HG03039 (cell line): Measurements from ENCODE around the gene NLGN2.

ENCODE experiments used
- ATAC-seq: cut with Tn5 transposase; IDR thresholded peaks from one replicate; pipeline ENCODE4 v1.9.1; 2021; ENCODE audit warnings: mild to moderate bottlenecking, moderate library complexity; ENCODE audit not compliant: unreplicated experiment

The NLGN2 gene

DNA sequence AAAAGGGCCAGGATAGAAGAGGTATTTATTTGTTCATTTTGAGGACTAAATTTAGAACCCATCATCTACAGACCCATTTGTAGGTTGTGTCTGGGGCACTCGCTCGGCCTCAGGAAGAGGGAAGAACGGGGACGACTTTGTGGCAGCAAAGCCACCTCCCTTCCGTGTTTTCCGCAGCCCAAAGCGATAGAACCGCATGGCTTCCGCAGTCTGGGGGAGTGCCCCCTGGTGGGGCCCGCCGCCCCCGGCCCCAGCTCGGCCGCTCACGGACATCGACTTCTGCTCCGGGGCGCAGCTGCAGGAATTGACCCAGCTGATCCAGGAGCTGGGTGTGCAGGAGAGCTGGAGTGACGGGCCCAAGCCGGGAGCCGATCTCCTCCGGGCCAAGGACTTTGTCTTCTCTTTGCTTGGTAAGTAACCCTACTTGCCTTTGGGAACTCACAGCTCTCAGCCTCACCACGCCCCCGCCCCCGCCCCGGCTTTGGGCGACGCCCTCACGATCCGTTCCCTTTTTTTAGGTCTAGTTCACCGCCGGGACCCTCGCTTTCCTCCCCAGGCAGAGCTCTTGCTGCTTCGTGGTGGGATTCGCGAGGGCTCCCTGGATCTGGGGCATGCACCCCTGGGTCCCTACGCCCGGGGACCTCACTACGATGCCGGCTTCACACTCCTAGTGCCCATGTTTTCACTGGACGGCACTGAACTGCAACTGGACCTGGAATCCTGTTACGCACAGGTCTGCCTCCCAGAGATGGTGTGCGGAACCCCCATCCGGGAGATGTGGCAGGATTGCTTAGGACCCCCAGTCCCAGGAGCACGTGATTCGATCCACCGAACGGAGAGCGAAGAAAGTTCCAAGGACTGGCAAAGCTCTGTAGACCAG, 28.3 kb downstream of the NLGN2 start:
- no peak for ATAC-seq

DNA sequence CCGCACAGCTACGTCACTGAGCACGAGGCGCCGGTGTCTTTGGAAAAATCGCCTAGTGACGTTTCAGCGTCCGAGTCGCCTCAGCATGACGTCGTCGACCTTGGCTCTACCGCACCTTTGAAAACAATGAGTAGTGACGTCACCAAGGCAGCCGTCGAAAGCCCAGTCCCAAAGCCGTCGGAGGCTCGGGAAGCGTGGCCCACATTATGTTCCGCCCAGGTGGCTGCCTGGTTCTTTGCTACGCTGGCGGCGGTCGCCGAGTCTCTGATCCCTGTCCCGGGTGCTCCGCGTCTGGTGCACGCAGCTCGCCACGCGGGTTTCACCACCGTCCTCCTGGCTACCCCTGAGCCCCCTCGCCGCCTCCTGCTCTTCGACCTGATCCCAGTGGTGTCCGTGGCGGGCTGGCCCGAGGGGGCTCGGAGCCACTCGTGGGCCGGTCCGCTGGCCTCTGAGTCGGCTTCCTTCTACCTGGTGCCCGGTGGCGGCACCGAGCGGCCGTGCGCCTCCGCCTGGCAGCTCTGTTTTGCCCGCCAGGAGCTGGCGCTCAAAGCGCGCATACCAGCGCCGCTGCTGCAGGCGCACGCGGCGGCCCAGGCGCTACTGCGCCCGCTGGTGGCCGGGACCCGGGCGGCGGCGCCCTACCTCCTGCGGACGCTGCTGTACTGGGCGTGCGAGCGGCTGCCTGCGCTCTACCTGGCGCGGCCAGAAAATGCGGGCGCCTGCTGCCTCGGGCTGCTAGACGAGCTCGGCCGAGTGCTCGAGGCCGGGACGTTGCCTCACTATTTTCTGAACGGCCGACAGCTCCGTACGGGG, 29.1 kb downstream of the NLGN2 start:
- ATAC-seq: no peak

DNA sequence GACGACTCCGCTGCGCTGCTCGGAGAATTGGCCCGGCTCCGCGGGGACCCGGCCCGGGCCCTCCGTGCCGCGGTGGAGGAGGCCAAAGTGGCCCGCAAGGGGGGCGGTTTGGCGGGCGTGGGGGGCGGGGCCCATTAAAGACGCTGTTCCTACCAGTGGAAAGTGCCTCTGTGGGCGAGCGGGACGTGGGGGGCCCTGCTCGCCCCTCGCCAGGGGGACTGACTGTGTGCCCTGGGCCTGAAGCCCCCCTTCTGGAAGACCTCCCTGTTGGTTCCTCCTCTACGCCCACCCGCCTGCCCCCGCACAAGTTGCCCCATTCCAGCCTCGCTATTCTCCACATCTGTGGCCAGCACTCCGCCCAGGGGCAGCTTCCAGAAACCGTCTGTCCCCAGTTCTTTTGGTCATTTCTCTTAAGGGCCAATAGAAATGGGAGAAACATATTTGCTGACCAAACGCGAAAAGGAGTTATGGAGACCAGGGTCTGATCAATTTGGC, 29.8 kb downstream of the NLGN2 start:
- no peak for ATAC-seq

DNA sequence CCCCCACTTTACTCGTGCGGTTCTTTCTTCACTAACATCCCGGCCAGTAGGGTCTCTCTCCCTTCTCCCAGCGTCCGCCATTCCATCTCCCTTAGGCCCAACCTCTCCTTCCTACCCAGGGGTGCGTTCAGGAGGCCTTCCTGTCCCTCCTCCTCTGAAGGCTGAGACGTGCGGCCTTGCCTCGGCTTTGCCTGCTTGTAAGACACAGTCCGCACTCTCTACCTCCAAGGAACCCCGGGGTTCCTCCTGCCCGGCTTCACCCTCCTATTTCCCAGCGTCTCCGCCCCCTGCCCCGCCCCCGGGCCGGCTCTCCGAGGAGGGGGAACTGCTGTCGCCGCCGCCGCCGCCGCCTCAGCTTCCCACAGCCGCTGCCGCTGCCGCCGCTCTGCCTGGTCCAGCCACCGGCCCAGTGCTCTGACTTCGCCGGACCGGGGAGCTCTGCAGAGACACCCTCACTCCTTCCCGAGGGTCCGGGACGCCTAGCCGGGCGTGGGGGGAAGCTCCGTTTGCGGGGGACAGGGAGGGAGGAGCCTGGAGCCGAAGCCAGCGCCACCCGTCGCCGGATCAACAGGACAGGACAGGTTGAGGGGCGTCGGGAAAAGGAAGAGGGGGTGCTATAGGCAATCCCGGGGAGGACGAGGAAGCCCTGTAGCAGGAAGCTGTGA, 30.4 kb downstream of the NLGN2 start:
- no peak for ATAC-seq

DNA sequence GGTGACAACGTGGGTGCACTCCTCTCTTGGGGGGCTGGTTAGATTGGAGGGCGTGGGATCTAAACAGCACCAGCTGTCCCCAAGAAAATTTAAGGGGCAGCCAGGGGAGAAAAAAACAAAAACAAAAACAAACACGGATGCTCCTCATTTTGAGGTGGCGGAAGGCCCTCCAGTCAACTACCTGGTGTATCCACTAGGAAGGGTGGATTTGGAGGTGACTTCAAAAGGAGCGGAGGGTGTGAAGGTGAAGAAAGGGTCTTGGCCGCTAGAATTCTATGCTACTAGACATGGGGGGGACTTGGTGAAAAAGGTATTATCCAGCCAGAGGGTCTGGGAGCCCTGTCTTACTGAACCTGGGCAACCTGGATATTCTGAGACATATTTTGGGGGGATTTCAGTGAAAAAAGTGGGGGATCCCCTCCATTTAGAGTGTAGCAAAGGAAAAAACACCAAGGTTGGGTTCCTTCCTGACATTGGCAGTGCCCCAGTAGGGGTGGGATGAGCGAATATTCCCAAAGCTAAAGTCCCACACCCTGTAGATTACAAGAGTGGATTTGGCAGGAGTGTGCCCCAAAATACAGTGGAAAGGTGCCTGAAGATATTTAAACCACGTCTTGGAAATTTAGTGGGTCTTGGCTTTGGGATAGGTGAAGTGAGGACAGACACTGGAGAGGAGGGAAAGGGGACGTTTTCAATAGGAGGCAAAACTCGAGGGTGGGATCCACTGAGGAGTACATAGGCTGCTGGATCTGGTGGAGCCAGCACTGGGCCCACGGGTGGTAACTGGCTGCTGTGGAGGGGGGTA, 31.2 kb downstream of the NLGN2 start:
- ATAC-seq: no peak

DNA sequence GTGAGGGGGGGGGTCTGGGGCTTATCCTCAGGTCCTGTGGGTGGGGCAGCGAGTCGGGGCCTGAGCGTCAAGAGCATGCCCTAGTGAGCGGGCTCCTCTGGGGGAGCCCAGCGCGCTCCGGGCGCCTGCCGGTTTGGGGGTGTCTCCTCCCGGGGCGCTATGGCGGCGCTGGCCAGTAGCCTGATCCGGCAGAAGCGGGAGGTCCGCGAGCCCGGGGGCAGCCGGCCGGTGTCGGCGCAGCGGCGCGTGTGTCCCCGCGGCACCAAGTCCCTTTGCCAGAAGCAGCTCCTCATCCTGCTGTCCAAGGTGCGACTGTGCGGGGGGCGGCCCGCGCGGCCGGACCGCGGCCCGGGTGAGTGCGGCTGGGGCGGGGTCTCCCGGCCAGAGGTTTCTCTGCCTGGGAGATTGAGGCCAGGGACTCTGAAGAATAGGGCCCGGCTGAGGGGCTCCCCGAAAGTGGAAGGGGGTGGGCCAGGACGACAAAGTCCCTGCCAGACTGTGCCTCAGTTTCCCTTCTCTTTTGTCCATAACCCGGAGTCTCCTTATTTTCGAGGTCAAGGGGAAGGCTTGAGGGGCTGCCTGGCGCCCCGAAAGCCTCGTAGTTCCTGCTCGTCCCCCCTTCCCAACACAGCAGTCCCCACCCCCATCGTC, 31.9 kb downstream of the NLGN2 start, which contains the start of gene FGF11:
Gene FGF11 (plus strand): TSS at position 51 of the 651 bp plus-strand sequence. CDS start 109 bp downstream, at position 160.
- no peak for ATAC-seq

DNA sequence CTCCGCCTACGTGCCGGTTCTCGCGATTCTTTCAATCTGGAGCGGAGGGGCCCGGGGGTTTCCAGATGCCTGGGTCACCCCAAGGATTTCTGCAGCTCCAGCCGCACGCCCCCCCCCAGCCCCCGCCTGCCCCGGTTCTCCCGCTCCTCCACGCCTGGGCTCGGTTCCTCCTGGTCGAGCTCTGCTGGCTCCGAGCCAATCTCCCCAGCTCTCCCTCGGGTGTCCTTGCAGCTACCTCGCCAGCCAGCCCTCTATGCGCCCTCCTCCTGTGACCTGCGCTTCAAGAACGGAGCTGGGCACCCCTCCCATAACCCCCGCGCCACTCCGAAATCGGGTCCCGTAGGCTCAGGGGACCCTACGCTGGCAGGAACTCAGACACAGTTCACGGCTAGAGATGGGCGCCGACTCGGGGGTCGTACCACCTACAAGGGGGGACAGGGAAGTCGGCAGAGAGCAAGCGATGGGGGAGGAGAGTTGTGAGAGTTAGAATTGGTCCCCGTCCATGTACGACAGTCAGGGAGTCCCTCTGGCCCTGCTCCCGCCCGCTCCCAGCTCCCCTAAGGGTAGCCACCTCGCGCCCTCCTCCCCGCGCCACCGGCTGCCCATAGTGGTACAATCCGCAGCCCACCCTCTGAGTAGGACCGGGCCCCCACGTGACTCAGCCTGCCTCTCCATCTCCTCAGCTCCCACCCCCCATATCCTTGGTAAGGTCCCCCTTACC, 32.6 kb downstream of the NLGN2 start:
- no peak for ATAC-seq

DNA sequence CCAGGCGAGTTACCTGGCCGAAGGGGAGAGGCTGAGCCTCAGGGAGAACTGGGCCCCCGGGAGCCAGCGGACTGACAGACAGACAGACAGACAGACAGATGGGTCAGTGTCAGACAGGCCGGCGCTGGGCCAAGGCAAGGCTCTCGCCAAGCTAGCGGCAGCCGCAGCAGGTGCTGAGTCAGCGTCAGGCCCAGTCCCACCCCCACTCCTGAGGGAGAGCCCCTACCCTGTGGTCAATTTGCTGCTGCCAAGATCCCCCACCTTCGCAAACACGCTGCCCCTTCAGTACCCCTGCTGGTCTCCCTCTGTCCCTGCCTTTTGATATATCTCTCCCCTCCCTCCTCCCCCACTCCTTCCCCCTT, 33.2 kb downstream of the NLGN2 start:
- ATAC-seq: no peak

DNA sequence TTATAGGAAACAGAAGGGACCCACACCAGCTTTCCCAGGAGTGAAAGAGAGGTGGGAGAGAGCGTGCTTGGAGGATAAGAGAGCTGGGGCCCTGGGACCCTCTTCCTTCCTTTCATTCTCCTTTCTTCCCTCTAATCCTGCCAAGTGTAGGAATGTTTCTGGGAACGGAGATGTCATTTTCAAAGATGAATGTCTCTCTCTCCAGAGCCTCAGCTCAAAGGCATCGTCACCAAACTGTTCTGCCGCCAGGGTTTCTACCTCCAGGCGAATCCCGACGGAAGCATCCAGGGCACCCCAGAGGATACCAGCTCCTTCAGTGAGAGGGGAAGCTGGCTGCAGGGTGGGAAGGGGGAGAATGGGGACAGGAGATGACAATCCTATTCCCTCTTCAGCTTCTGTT, 33.6 kb downstream of the NLGN2 start:
- ATAC-seq: no peak

DNA sequence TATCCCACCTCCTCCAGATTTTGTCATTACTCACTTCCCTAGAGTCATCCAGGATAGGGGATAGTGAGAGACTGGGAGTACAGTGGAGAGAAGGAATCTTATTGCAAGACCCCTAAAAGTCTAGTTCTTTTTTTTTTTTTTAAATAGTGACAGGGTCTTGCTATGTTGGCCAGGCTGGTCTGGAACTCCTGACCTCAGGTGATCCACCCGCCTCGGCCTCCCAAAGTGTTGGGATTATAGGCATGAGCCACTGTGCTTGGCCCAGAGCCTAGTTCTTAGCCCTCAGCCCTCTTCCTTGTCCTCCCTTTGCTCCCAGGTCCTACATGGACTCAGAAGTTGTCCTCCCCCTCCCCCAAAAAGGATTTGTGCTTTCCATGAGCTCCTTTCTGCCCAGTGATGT, 34.5 kb downstream of the NLGN2 start:
- no peak for ATAC-seq

DNA sequence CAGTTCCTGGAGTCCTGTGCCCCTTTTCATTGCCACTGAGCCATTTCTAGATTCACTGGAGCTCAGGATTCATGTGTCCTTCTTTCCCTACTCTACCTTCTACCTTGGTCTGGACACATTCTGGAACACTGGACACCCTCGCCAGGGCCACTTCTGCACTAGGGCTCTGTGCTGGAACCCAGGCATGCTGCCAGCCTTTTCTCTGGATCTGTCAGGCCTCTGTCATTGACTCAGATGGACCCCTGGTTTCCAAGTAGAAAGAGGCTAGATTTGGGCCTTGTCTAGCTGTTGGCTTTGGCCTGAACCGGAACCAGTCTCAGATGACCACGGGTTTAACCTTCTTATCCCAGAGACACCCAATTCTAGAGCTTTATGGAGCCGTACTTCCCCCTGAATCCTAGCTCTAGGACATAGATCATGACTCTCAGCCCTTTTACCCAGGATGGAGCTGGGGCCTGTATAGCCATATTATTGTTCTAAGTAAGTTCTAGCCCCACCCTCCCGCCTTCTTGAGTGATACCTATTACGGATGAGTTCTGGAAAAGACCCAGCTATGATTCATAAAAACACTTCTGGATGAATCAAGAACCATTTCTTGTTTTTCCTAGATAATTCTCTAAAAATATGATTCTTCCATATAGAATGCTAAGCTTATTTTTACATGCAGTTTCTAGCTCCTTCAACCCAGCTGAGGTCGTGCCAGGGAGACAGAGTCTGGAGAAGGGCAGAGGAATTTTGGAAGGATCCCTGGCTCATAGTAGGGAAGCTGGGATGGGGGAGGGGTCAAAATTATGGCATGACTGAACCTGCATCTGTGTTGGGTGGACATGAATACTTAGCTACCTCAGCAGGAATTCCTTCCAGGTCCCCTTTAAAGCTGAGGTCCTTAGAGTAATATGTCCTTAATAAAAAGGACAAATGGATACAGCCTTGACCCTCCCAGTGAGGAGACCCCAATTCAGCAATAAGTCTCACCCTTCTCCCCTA, 36.1 kb downstream of the NLGN2 start:
- no peak for ATAC-seq

DNA sequence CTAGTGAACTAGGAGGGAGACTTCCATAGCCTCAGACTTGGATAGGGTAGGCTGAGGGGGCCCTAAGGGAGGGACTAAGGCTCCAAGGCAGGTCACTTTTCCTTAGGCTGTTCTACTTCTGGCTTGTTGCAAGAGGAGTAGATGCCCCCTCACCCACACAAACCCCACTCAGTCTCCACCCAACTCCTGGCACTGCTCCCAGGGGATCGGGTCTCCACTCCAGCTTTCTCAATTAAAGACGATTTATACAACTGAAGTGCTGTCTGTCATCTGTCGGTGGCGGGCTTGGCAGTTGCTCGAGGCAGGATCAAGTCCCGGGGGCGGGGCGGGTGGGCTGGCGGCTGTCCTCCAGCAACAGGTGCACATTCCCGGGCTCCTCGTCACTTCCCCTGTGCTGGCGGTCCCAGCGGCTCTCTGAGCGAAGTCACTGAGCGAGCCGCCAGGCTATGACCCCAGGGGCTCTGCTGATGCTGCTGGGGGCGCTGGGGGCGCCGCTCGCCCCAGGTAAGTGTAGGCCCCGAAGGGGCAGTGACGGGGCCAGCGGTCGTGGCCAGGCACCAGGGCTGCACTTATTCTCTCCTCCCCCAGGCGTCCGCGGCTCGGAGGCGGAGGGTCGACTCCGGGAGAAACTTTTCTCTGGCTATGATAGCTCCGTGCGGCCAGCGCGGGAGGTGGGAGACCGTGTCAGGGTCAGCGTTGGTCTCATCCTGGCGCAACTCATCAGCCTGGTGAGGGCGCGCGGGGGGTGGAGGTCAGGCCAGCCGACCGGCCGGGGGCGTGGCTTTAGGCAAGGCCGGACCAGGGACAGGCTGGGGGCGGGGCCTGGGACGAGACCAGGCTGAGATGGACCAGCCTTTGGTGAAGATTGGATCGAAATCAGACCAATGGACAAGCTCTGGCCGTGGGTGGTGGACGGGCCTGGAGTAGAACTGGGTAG, 37.3 kb downstream of the NLGN2 start, which contains the start of gene CHRNB1:
Gene CHRNB1 (plus strand): TSS at position 380 of the 937 bp plus-strand sequence. CDS start 67 bp downstream, at position 447.
- ATAC-seq: no peak

DNA sequence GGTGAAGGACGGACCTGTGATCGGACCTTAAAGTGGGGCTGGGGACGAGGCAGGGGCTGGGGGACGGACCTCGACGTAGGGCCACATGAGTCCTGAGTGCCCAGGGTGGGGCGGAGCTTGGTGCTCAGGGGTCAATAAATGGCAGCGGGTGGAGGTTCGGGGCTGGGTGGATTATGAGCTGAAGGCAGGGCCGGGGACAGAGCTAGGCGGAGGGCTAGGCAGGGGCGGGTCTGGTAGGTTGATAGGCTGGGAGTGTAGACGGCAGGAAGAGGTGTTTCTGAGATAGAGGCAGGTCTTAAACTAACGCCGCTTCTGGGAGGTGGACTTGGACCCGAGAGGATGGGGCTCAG, 37.9 kb downstream of the NLGN2 start:
- no peak for ATAC-seq

DNA sequence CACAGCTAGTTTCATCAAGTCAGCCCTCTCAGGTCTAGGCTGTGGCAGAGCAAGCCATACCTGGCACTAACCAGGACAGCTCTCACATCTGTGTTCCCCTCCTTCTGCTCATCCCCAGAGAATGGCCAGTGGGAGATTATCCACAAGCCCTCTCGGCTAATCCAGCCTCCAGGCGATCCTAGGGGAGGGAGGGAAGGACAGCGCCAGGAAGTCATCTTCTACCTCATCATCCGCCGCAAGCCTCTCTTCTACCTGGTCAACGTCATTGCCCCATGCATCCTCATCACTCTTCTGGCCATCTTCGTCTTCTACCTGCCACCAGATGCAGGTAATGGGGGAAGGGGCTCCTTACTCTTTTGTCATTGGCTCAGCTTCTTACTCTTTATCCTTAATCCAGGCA, 40.8 kb downstream of the NLGN2 start:
- ATAC-seq: no peak

DNA sequence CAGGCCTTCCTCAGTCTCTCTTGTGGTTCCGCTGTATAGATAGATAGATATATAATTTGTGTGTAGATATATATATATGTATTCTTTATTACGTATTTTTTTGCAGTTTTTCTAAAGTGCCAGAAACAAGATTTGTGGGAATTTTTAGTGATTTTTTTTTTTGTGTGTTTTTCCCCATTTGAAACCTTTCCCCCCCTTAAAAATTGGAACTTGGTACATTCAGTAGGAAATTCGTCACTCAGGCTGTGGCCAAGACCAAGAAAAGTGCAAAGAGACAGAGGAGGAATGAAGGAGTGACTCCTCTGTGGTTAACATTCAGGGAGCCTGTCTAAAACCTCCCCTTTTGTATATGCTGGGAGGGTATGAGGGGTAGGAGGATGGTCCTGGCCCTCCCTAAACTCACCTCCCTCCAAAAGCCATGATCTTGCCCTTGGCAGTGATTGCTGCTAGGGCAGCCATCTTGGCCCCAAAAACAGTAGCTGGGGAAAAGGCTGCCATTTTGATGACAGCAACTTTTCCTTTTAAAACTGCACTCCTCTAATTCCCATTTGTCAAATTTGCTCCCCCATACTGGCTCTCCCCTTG, 52.4 kb downstream of the NLGN2 start:
- ATAC-seq: no peak

DNA sequence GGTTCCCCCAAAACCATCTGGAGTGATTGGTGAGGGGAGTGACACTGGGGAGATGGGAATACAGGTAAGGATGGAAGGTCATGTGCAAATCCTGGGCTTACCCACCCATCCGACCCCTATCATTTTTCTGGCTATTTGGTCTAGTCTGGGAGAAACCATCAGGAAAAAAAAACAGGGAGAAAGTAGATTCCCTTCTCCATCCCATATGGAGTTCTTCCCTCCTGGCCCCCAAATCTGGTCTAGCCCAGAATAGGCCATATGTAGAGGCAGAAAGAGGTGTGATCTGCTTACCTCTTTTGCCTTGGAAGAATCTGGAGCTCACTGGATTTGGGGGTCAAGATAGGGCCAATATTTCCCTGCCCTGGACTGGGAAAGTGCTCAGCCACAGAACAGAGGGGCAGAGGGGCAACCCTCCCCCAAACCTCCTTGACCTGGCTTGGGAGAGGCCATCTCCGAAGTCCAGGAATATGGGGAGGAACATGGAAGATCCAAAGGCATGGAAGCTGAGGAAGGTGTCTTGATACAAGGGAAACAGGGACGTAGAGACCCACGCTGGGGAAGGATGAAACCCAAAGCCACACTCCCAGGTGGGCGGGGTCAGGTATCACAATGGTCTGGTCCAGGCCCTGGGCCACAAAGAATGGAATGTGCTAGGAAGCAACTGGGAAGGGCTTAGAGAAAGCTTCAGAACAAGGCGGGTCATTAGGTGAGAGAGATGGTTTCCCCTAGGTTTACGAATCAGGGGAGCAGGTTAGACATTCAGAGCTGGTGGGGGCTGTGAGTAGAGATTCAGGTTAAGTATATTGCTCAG, 53.4 kb downstream of the NLGN2 start:
- no peak for ATAC-seq
